Left renal pelvis (tissue), 4 donors: ENCODE measurements around the gene SCAMP3. TPM values are rescaled to one million over a fixed set of nuclear protein-coding genes. Genes with fewer than 3 reads are reported as not detected.
A peak's percentile ranks its signal among the peaks of the same experiment; 100 is the strongest.
"Not testable (repeated sequence)": the region's sequence is repeated elsewhere in the genome, so short reads cannot be mapped to it uniquely, and the experiment has no call there.

Source experiments
- DNase-seq, 4 donors: peaks; one replicate each; pipeline ENCODE4 v3.0.0-alpha.2; 2013; ENCODE audit warnings: low read depth in 4 of 4, low spot score in 3 of 4
- polyA plus RNA-seq, 4 donors: library from polyadenylated mRNA; unstranded; fragments of 120-200 nt; gene quantifications; one replicate each; pipeline ENCODE4 v1.2.1, GENCODE V29; 2013; ENCODE audit not compliant: insufficient read length in 4 of 4

SCAMP3 gene
- polyA plus RNA-seq, 4 donors = 45.9 to 72.1 (median 58.9) TPM

DNA sequence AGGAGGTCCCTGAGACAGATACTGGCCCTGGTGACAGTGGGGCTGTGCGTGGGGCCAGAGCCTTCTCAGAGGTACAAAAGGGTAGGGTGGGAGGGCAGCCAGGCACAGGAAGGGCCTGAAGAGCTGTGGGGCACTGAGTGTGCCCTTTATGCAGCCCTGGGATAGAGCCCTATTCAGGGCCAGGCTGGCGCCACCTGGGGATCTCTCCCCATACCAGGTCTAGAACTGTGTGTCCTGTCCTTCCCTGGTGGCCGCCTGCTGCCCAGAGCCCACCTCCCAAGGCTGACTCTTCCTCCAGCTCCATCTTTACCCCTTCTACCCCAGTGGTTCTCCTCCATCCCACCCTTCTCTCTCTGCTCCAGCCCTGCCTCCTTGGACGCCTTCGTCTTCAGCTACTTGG, 28.7 kb downstream of the SCAMP3 start:
- DNase-seq = not testable (repeated sequence)

DNA sequence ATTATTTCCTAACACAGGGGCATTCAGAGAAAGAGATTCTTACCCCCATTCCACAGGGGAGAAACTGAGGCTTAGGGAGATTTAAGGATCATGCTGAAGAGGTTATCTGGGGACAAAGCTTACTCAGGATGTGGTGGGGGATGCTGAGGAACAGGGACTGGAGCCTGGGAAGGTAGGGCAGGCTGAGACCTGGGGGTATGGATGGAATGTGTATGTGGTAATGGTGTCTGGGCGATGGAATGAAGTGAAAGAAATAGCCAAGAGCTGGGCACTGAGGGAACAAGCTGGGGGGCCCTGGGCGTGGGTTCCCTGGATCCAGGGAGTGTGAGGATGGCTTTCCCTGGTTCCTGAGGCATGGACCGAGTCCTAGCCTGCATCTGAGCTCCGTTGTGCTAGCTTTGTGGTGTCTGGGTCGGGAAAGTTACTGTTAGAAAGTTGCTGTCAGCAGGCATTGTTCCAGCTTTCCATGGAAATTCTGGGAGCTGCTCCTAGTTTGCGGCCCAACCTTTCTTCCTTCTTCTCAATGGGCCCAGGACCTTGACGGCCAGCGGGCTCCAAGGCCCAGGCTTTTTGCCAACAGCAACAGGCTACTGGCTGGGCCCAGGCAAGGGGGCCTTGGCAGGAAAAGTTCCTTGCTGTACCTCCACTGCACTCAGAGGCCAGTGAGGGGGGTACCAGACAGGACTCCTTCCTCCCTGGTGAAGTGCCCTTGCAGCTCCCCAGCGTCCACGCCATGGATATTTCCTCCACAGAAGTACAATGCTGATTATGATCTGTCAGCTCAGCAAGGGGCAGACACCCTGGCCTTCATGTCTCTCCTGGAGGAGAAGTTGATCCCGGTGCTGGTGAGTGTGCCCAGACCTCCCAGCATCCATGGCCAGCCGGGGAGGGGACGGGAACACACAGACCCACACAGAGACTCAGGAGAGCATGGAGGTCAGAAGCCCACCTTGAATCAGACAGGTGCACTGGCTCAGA, 29.9 kb downstream of the SCAMP3 start:
- not testable (repeated sequence) for DNase-seq

DNA sequence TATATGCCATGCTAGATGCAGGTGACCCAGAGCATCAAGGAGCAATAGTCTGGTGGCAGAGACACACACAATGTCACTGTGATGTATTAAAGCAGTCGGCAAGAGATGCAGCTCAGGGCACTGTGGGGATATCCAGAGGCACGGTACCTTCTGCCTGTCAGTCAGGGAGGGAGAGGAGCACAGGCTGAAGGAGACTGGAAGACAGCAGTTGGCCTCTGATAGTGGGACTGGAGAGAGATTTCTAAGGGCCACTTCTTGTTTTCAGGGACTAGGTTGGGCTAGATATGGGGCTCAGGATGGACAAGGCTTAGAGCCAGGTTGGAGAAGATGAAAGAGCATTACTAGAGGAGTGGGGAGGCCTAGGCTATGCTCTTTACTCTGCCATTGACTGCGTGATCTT, 30.9 kb downstream of the SCAMP3 start:
- not testable (repeated sequence) for DNase-seq

DNA sequence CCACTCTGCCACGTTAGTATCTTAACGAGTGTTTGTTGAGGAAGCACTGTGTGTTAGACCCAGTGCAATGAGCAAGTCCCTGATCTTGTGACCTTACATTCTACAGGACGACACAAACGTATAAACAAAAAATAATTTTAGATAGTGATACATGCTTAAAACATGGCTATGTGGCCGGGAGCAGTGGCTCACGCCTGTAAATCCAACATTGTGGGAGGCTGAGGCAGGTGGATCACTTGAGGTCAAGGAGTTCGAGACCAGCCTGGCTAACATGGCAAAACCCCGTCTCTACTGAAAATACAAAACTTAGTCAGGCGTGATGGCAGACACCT, 34.1 kb downstream of the SCAMP3 start:
- no peak for DNase-seq

DNA sequence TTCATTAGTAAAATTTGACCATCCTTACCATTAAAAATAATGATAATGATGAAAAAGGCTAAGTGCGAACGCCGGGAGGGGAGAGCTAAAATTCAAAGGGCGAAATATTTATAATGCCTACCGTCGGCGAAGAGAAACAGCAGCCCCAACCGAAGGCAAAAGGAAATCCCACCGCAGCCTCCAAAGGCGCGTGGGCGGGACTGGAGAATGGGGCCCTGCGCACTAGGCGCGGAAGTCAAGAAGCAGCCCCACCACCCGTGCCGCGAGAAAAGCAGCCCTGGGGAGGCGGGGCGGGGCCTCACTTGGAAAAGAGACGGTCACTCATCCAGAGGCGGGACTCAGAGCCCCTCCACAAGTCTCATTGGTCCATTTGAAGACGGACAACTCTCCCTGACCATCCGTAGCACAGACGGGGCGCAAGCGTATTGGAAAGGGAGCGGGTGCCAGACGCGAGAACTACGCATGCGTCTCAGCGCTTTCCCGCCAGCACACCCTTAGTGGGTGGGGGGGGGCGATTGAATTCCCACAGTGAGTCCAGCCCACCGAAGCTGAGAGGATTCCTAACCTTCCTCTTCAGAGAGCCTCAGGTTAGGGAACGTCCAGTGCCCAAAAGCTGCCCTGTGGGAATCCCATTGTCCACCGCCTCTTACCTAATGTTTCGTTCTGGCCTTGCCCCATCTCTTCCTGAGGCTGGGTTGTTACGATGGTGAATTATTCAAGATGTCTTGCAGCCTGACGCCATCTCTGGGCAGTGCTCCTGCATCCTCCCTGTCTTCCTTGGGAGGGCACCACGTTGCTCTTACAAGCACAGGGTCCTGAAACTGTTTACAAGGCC, 34.7 kb downstream of the SCAMP3 start:
- peak; percentile 95 to 99 (median 98) for DNase-seq

DNA sequence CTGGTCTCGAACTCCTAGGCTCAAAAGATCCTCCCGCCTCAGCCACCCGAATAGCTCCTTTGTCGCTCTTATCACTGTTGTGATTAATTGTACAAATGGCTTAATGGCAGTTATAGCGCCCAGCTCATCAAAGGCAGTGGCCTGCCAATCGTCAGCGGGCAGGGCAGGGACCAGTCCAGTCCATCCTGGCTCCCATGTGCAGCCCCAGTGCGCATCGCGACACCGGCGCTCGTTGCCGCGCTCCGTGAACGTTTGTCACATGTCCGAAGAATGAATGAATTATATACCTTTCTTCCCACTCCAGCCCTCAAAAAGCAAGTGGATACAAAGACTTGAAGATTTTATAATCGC, 35.3 kb downstream of the SCAMP3 start:
- peak in 1 of 4 donors; percentile 38 for DNase-seq

DNA sequence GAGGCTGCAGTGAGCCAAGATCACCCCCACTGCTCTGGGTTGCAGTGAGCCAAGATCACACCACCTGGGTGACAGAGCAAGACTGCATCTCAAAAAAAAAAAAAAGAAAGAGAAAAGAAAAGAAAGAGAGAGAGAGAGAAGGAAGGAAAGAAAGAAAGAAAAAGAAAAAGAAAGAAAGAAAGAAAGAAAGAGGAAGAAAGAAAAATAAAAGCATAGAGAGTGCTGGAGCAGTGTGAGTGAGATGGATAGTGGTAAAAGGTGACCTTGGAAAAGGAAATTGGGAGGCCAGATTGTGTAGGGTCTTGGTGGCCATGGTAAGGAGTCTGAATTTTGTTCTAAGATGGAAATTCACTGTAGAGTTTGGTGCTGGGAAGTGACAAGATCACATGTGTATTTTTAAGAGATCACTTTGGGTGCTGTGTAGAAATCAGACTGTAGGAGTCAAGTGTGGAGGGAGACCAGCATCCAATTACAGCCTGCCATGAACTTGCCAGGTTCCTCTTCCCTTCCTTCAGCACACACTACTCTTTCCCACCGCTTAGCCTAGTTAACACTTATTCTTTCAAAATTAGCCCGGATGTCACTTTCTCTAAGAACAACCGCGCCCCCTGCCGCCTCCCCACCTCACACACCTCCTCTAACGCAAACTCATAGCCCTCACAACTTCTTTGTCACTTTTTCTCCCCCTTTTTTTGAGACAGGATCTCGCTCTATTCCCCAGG, 35.8 kb downstream of the SCAMP3 start:
- DNase-seq = peak in 1 of 4 donors; percentile 57

DNA sequence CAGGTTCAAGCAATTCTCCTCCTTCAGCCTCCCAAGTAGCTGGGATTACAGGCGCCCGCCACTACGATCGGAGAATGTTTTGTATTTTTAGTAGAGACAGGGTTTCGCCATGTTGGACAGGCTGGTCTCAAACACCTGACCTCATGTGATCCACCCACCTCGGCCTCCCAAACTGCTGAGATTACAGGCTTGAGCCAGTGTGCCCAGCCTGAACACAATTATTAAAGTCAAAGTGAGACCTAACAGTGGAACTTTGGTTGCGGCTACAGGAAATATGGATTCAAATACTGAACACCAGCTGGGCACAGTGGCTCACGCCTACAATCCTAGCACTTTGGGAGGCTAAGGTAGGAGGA, 36.8 kb downstream of the SCAMP3 start:
- DNase-seq = not testable (repeated sequence)

DNA sequence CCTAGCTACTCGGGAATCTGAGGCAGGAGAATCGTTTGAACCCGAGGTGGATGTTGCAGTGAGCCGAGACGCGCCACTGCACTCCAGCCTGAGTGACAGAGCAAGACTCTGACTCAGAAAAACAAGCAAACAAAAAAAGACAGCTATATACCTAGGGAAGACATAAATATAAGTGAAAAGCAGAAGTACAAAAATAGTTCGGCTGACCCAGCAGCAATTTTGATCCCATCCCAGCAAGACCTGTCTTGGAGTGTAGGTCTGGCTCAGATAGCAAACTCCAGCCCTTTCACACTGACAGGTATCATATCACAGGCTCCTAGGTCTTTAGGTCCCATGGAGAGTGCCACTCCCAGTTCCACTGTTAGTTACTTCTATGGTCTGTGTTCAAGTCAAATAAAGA, 39.1 kb downstream of the SCAMP3 start:
- no peak for DNase-seq

DNA sequence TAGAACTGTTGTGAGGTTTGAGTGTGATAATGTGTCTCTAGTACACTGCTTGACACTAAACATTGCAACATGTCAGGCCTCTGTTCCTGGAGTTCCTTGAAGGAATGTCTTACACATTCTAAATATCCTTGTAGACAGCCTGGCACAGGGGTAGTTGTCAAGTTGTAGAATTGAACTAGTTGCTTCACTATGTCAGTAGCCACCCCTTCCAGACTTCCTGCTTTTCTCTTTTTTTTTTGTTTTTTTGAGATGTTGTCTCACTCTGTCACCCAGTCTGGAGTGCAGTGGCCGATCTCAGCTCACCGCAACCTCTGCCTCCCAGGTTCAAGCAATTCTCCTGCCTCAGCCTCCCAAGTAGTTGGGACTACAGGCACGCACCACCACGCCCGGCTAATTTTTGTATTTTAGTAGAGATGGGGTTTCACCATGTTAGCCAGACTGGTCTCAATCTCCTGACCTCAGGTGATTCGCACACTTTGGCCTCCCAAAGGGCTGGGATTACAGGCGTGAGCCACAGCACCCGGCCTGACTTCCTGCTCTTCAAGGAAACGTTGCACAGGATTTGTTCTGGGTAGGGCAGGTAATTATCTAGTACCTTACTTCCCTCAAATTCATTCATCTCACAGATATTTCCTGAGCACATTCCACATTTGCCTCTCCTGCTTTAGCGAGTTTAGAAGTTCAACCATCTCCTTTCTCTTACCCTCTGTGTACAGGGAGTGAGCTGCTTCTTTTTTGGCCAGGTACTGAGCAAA, 41.8 kb downstream of the SCAMP3 start:
- not testable (repeated sequence) for DNase-seq

DNA sequence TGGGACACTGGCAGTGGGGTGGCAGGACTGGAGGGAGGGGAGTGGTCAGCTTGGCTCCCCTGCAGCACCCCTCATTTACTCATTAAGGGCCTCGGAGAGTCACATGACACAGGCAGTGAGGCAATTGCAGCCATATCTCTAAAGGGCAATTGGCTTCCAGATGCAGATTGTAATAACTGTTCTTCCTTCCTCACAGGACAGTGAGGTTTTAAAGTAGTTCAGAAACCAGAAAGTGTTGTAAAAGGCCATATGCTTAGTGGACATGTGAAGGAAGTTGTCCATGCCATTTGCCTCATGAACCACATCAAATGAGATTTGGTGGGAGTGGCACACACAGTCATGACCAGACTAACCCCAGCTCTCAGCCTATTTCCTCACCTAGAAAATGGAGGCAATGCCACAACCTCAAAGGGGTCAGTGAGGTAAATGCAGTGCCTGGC, 42.5 kb downstream of the SCAMP3 start:
- DNase-seq = no peak

DNA sequence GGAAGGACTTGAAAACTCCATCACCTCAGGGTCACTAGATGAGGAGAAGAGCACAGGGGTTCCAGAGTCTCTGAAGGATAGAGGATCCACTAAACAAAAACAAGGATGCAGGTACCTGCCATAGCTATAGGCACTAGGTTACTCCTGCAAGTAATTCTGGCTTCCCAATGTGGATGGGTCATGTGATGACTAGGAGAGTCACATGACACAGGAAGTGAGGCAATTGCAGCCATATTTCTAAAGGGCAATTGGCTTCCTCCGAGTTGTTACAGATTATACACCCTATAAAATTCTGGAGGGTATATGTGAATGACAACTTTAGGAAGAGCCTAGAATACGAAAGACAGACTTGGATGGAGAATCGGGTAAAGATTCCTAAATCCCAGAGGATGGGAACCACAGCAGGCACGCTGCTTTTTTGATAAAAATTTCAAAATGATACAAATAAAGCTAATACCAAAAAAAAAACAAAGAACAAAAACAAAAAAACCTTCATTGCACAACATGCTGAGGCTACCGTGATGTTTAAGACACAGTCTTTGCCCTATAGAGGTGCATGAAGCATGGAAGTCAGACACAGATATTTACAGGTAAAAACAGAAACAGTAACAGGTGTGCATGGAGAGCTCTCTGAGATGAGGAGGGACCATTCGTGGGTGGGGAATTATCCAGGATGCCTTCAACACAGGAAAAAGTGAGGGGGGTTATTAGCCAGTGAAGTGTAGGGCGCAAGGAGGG, 43.1 kb downstream of the SCAMP3 start:
- DNase-seq = no peak

DNA sequence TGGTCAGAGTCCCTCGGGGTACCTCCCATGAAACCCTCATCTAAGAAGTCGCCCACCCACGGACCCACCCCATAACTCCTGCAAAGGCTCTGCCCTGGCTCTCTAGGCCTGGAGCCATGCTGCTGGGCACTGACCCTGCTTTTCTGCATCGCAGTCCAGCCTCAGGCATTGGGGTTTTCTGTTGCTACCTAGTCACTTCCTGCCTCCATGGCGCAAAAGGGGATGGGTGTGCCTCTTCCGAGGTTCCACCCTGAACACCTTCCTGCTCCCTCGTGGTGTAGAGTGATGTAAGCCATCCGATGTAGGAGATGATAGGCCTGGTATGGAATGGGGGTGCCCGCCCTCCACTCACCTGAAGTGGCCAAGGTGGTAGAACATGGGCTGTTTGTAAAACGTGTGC, 47.5 kb downstream of the SCAMP3 start:
- not testable (repeated sequence) for DNase-seq

DNA sequence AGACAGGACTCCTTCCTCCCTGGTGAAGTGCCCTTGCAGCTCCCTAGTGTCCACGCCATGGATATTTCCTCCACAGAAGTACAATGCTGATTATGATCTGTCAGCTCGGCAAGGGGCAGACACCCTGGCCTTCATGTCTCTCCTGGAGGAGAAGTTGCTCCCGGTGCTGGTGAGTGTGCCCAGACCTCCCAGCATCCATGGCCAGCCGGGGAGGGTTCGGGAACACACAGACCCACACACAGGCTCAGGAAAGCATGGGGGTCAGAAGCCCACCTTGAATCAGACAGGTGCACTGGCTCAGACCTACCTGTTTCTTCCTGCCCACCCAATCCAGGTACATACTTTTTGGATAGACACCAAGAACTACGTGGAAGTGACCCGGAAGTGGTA, 50.1 kb downstream of the SCAMP3 start:
- DNase-seq = not testable (repeated sequence)

DNA sequence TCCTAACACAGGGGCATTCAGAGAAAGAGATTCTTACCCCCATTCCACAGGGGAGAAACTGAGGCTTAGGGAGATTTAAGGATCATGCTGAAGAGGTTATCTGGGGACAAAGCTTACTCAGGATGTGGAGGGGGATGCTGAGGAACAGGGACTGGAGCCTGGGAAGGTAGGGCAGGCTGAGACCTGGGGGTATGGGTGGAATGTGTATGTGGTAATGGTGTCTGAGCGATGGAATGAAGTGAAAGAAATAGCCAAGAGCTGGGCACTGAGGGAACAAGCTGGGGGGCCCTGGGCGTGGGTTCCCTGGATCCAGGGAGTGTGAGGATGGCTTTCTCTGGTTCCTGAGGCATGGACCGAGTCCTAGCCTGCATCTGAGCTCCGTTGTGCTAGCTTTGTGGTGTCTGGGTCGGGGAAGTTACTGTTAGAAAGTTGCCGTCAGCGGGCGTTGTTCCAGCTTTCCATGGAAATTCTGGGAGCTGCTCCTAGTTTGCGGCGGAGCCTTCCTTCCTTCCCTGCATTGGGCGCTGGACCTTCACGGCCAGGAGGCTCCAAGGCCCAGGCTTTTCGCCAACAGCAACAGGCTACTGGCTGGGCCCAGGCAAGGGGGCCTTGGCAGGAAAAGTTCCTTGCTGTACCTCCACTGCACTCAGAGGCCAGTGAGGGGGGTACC, 50.6 kb downstream of the SCAMP3 start:
- not testable (repeated sequence) for DNase-seq

DNA sequence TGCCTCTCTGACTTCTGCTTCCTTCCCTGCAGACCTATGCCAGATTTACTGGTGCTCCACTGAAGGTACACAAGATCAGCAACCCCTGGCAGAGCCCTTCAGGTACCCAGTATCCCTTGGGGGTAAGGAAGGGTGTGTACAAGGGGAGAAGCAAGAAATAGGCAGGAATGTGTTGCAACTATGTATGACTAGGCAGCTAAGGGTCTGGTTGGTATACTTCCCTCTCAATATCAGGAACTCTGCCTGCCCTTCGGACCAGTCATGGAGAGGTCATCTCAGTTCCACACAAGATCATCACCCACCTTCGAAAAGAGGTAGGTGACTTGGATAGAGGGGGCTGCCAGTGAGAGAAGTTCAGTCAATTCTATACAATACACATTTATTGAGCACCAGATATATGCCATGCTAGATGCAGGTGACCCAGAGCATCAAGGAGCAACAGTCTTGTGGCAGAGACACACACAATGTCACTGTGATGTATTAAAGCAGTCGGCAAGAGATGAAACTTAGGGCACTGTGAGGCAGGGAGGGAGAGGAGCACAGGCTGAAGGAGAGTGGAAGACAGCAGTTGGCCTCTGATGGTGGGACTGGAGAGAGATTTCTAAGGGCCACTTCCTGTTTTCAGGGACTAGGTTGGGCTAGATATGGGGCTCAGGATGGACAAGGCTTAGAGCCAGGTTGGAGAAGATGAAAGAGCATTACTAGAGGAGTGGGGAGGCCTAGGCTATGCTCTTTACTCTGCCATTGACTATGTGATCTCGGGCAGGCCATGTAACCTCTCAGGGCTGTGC, 51.7 kb downstream of the SCAMP3 start:
- no peak for DNase-seq

DNA sequence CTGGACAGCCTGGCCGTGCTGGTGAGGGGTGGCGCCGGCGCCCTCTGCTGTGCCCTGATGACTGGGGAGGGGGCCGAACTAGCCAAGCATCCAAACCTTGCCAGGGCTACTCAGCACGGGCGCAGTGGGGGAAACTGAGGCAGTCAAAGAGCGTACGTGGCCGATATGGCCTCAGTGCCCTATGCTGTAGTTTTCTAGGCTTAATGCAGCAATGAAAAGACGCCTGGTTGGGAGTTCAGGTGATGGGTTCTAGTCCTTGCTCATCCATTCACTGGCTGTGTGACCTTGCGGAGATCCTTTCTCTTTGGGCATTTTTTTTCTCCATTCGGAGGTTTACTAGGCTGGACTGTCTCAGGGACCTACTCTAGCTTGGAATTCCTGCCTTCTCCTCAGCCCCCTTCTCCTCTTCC, 52.8 kb downstream of the SCAMP3 start:
- no peak for DNase-seq
